ENCODE data around the gene COL19A1.

DNA sequence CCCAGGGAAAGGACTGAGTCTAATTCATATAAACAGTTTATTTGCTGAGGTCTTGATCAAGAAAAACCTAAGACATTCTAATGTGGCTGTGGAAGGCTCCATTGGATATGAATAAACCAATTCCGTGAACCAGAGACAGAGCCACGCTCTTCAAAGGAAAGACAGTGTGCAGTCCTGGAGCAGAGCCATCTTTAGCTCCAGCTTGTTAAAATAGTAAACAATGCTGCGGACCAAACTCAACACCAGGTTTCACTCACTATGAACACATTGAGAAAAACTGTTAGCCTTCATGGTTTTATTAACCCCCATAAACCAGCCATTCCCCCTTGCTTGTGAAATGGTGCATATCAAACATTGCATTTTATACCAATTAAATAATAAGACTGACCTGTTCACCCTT lies 374.7 kb downstream of the COL19A1 start:
- TF ChIP-seq, protein P1, sequence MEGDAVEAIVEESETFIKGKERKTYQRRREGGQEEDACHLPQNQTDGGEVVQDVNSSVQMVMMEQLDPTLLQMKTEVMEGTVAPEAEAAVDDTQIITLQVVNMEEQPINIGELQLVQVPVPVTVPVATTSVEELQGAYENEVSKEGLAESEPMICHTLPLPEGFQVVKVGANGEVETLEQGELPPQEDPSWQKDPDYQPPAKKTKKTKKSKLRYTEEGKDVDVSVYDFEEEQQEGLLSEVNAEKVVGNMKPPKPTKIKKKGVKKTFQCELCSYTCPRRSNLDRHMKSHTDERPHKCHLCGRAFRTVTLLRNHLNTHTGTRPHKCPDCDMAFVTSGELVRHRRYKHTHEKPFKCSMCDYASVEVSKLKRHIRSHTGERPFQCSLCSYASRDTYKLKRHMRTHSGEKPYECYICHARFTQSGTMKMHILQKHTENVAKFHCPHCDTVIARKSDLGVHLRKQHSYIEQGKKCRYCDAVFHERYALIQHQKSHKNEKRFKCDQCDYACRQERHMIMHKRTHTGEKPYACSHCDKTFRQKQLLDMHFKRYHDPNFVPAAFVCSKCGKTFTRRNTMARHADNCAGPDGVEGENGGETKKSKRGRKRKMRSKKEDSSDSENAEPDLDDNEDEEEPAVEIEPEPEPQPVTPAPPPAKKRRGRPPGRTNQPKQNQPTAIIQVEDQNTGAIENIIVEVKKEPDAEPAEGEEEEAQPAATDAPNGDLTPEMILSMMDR (IDR thresholded peaks at IDR 0.05) = no peak
- TF ChIP-seq, protein P2, sequence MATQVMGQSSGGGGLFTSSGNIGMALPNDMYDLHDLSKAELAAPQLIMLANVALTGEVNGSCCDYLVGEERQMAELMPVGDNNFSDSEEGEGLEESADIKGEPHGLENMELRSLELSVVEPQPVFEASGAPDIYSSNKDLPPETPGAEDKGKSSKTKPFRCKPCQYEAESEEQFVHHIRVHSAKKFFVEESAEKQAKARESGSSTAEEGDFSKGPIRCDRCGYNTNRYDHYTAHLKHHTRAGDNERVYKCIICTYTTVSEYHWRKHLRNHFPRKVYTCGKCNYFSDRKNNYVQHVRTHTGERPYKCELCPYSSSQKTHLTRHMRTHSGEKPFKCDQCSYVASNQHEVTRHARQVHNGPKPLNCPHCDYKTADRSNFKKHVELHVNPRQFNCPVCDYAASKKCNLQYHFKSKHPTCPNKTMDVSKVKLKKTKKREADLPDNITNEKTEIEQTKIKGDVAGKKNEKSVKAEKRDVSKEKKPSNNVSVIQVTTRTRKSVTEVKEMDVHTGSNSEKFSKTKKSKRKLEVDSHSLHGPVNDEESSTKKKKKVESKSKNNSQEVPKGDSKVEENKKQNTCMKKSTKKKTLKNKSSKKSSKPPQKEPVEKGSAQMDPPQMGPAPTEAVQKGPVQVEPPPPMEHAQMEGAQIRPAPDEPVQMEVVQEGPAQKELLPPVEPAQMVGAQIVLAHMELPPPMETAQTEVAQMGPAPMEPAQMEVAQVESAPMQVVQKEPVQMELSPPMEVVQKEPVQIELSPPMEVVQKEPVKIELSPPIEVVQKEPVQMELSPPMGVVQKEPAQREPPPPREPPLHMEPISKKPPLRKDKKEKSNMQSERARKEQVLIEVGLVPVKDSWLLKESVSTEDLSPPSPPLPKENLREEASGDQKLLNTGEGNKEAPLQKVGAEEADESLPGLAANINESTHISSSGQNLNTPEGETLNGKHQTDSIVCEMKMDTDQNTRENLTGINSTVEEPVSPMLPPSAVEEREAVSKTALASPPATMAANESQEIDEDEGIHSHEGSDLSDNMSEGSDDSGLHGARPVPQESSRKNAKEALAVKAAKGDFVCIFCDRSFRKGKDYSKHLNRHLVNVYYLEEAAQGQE (IDR thresholded peaks at IDR 0.05; ENCODE audit: insufficient read depth in 1 of 2, low read depth in 2 of 2, low read length in 1 of 2) = no peak
- TF ChIP-seq POLR2AphosphoS5 (IDR thresholded peaks at IDR 0.05; ENCODE audit: low read depth, low read length) = no peak
- no peak for TF ChIP-seq SIN3A (IDR thresholded peaks at IDR 0.05; ENCODE audit: borderline replicate concordance, insufficient read depth, low read depth, low read length)
- TF ChIP-seq TCF7L2 (IDR thresholded peaks at IDR 0.05; ENCODE audit: low read depth, low read length) = no peak
